Neural progenitor cell (in vitro differentiated cells): ENCODE data around the gene FAM163B.

Experiments
- EZH2 ChIP-seq: fragments of 200-600 bp; sonication (generic); IDR thresholded peaks from 2 replicates; pipeline ENCODE4 v1.6.1; 2017; ENCODE audit warnings: antibody characterized with exemption, mild to moderate bottlenecking, moderate library complexity
- EZH2phosphoT487 ChIP-seq: fragments of 200-600 bp; sonication (generic); IDR thresholded peaks from 2 replicates; pipeline ENCODE4 v1.6.1; 2017; ENCODE audit warnings: antibody characterized with exemption
- TF ChIP-seq, protein P1 (sequence below): fragments of 200-600 bp; sonication (generic); IDR thresholded peaks from 2 replicates; pipeline ENCODE4 v1.5.1; 2017; ENCODE audit warnings: antibody characterized with exemption, mild to moderate bottlenecking

- TF ChIP-seq, protein P1, sequence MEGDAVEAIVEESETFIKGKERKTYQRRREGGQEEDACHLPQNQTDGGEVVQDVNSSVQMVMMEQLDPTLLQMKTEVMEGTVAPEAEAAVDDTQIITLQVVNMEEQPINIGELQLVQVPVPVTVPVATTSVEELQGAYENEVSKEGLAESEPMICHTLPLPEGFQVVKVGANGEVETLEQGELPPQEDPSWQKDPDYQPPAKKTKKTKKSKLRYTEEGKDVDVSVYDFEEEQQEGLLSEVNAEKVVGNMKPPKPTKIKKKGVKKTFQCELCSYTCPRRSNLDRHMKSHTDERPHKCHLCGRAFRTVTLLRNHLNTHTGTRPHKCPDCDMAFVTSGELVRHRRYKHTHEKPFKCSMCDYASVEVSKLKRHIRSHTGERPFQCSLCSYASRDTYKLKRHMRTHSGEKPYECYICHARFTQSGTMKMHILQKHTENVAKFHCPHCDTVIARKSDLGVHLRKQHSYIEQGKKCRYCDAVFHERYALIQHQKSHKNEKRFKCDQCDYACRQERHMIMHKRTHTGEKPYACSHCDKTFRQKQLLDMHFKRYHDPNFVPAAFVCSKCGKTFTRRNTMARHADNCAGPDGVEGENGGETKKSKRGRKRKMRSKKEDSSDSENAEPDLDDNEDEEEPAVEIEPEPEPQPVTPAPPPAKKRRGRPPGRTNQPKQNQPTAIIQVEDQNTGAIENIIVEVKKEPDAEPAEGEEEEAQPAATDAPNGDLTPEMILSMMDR = no peak
- no peak for TF ChIP-seq EZH2
- TF ChIP-seq EZH2phosphoT487 = no peak
Observed at GRCh38 chr9:133568186-133568585, 41.0 kb downstream of the FAM163B start.
